GM13976 (cell line): Measurements from ENCODE around the gene ATG2B.

Experiments
- DNase-seq: peaks from one replicate; pipeline ENCODE4 v3.0.0; 2012; ENCODE audit warnings: low spot score
- CTCF ChIP-seq: IDR thresholded peaks from 2 replicates; pipeline ENCODE4 v1.5.1; 2012; ENCODE audit warnings: borderline replicate concordance, mild to moderate bottlenecking; ENCODE audit not compliant: insufficient read depth; ENCODE audit errors: extremely low read depth, missing control alignments, control extremely low read depth
- in situ Hi-C: fragments of 300-500 bp; cut with MboI; formaldehyde crosslinking; loops from one replicate; pipeline ENCODE4 v1.12.0; 2022; ENCODE audit warnings: low sequenced_read_pairs, mixed read lengths, inconsistent platforms; ENCODE audit not compliant: unreplicated experiment

Gene ATG2B

GRCh38 chr14:96255501-96256366 lies 107.4 kb downstream of the ATG2B start, which contains the start of gene BDKRB1:
Gene BDKRB1 (plus strand): TSS chr14:96256210. CDS start chr14:96263683, 7,473 bp downstream.
- in situ Hi-C loops, result no loop called here
- DNase-seq, result no peak
- TF ChIP-seq CTCF, result no peak

- in situ Hi-C loops, result no loop called here
- DNase-seq, result no peak
- no peak for TF ChIP-seq CTCF
Measured at GRCh38 chr14:96254687-96255086, 108.5 kb downstream of the ATG2B start.

DNA sequence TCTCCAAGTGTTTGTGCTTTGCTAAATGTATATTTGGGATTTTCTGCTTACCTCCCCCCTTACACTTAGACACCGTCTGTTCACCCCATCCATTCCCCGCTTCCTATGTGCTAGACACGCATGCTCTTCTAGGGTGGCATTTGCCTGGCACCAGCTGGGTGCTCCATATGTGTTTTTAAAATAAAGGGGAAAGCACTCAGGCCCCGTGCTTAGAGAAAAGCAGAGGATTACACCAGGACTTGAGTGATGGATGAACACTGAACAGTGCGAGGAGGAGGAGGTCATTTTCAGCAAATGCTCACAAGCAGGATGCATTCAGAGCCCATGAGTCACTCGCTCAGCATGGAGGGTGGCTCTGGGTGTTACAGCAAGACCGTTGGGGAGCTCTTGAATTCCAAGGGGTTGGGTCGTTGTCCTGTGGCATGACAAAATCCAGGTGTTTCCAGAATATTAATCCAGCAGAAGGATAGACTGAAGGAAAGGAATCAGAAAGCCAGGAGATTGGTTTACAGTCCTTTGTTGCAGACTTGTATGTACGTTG lies 110.1 kb downstream of the ATG2B start:
- DNase-seq, result no peak
- TF ChIP-seq CTCF, result no peak
- in situ Hi-C loops, result no loop called here

- in situ Hi-C loops, result no loop called here
- DNase-seq, result no peak
- no peak for TF ChIP-seq CTCF
Measured at GRCh38 chr14:96252323-96252998, 110.7 kb downstream of the ATG2B start.

DNA sequence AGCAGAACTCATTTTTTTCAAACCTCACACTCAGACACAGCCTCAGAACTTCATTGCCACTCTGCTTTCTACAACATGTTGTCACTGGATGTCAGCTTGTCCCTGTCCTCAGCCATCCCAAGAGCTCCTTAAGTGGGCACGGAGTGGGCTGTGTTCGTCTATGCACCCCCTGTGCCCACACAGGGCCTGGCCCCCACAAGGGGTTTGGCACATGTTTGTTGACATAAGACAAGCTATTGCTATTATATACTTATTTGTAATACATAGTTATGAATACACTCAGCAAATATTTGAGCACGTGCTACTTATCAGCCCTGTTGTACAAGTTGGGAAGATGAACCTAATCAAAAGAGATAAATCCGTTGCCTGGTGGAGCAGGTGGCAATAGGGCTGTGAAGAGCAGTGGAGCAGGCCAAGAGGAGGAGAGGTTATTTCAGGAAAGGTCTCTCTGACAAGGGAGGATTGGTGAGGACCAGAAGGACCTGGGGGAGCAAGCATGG lies 111.4 kb downstream of the ATG2B start:
- no peak for DNase-seq
- no peak for TF ChIP-seq CTCF
- in situ Hi-C loops, result no loop called here

DNA sequence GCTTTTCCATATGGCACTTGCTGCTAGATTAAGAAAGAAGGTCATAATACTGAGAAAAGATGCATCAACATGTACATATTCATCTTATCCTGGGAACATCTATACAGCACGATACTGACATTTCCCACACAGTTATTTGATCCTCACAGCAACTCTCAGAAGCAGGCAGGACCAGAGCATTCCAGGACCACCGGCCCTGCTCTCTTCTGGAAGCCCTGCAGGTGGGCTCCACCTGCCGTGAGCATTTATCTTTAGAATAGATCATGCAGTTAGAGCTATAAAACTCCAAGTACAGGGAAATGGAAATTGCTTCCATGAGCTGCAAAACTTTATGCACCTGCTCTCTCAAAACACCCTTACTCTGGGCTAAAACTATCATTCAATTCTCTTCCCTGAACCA lies 112.7 kb downstream of the ATG2B start:
- DNase-seq, result no peak
- no peak for TF ChIP-seq CTCF
- in situ Hi-C loops, result no loop called here
